Ectodermal cell (in vitro differentiated cells): ENCODE measurements around the gene LRMDA.

ENCODE experiments used
- H3K27ac ChIP-seq: 2 replicates; pipeline ENCODE4 v1.7.0; 2013; ENCODE audit warnings: mild to moderate bottlenecking, low read depth, low read length; ENCODE audit not compliant: insufficient read depth, poor library complexity, severe bottlenecking
- H3K27me3 ChIP-seq: 2 replicates; pipeline ENCODE4 v1.7.0; 2013; ENCODE audit warnings: mild to moderate bottlenecking, low read length; ENCODE audit not compliant: insufficient read depth, control insufficient read depth, poor library complexity, severe bottlenecking
- H3K36me3 ChIP-seq: one replicate; pipeline ENCODE4 v1.7.0; 2013; ENCODE audit warnings: low read length; ENCODE audit not compliant: control insufficient read depth, insufficient read depth
- H3K4me1 ChIP-seq: one replicate; pipeline ENCODE4 v1.7.0; 2013; ENCODE audit warnings: low read length; ENCODE audit not compliant: control insufficient read depth, insufficient read depth
- H3K4me3 ChIP-seq: 2 replicates; pipeline ENCODE4 v1.7.0; 2013; ENCODE audit warnings: low read depth, low read length, control low read depth; ENCODE audit not compliant: insufficient read depth
- H3K9me3 ChIP-seq: 2 replicates; pipeline ENCODE4 v1.7.0; 2013; ENCODE audit warnings: mild to moderate bottlenecking, low read length, moderate library complexity; ENCODE audit not compliant: control insufficient read depth
- WGBS, 2 experiments: methylation state at CpG; one replicate each; pipeline ENCODE4 v1.1.7; 2013; ENCODE audit warnings: missing lambda C conversion rate in 2 of 2; 5-methylcytosine and 5-hydroxymethylcytosine counted together

The LRMDA gene

GRCh38 chr10:75851580-75852345 is 420.3 kb downstream of the LRMDA start:
- Histone ChIP-seq H3K4me3 (no peak overlapping the region), H3K4me1 (no peaks in the 10 kb centered on the region), H3K9me3 (no peaks in the 10 kb centered on the region), H3K27ac (no peak overlapping the region), H3K27me3 (no peaks in the 10 kb centered on the region), H3K36me3 (no peaks in the 10 kb centered on the region)
- WGBS, 2 experiments, result 93 to 94% methylated on average over 5 of the region's 5 CpGs

GRCh38 chr10:75852851-75853484 is 421.5 kb downstream of the LRMDA start:
- no peak overlapping the region for H3K27ac ChIP-seq
- H3K4me1 ChIP-seq, result no peaks in the 10 kb centered on the region
- H3K36me3 ChIP-seq, result no peaks in the 10 kb centered on the region
- H3K27me3 ChIP-seq, result no peaks in the 10 kb centered on the region
- H3K4me3 ChIP-seq, result no peak overlapping the region
- 83 to 96% methylated on average over 3 of the region's 3 CpGs for WGBS, 2 experiments
- no peaks in the 10 kb centered on the region for H3K9me3 ChIP-seq

- 42 to 52% methylated on average over 5 of the region's 5 CpGs for WGBS, 2 experiments
Observed at GRCh38 chr10:75857269-75857846, 425.9 kb downstream of the LRMDA start.

DNA sequence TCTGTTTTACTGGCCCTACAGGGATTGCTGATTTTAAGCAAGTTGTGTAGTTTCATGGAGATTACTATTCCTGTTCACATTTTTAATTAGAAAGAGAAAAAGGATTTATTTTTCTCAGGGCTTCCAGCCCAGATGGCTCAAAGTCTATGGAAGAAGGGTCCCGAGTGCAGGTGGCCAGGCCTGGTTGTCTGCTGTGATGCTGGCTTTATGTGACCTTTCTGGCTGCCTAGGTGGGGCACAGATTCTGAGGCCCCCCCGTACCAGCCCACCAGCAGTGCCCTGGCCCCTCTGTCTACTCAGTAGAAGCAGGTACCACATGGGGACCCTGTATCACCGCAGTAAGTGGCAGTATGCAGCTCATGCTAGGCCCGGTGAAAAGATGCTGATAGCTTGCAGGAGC is 426.5 kb downstream of the LRMDA start:
- WGBS, 2 experiments, result 89% methylated on average over 4 of the region's 4 CpGs
- Histone ChIP-seq H3K27ac (no peak overlapping the region), H3K36me3 (no peaks in the 10 kb centered on the region), H3K9me3 (no peaks in the 10 kb centered on the region), H3K27me3 (no peaks in the 10 kb centered on the region), H3K4me3 (no peak overlapping the region), H3K4me1 (no peaks in the 10 kb centered on the region)

More at GRCh38 chr10:75857269-75857846, 425.9 kb downstream of the LRMDA start:
- Histone ChIP-seq H3K4me1 (no peaks in the 10 kb centered on the region), H3K27ac (no peak overlapping the region), H3K4me3 (no peak overlapping the region), H3K27me3 (no peaks in the 10 kb centered on the region), H3K36me3 (no peaks in the 10 kb centered on the region), H3K9me3 (no peaks in the 10 kb centered on the region)

- WGBS, 2 experiments, result 88 to 90% methylated on average over 1 of the region's 1 CpG
- Histone ChIP-seq H3K4me3 (no peak overlapping the region), H3K36me3 (no peaks in the 10 kb centered on the region), H3K4me1 (no peaks in the 10 kb centered on the region), H3K9me3 (no peaks in the 10 kb centered on the region), H3K27me3 (no peaks in the 10 kb centered on the region), H3K27ac (no peak overlapping the region)
Observed at GRCh38 chr10:75858339-75858738, 426.9 kb downstream of the LRMDA start.

GRCh38 chr10:75859141-75859540 is 427.7 kb downstream of the LRMDA start:
- Histone ChIP-seq H3K4me1 (no peaks in the 10 kb centered on the region), H3K4me3 (no peak overlapping the region), H3K9me3 (no peaks in the 10 kb centered on the region), H3K27me3 (no peaks in the 10 kb centered on the region), H3K27ac (no peak overlapping the region), H3K36me3 (no peaks in the 10 kb centered on the region)
- WGBS, 2 experiments, result 91 to 95% methylated on average over 1 of the region's 1 CpG

- H3K9me3 ChIP-seq, result no peaks in the 10 kb centered on the region
- H3K27ac ChIP-seq, result no peak overlapping the region
- WGBS, 2 experiments, result 80 to 81% methylated on average over 6 of the region's 6 CpGs
- no peaks in the 10 kb centered on the region for H3K36me3 ChIP-seq
- no peaks in the 10 kb centered on the region for H3K4me1 ChIP-seq
- no peak overlapping the region for H3K4me3 ChIP-seq
- H3K27me3 ChIP-seq, result no peaks in the 10 kb centered on the region
Observed at GRCh38 chr10:75860009-75860408, 428.6 kb downstream of the LRMDA start.

- no peak overlapping the region for H3K4me3 ChIP-seq
- no peaks in the 10 kb centered on the region for H3K27me3 ChIP-seq
- no peak overlapping the region for H3K27ac ChIP-seq
- no peaks in the 10 kb centered on the region for H3K9me3 ChIP-seq
- H3K4me1 ChIP-seq, result no peaks in the 10 kb centered on the region
- H3K36me3 ChIP-seq, result no peaks in the 10 kb centered on the region
Observed at GRCh38 chr10:75861582-75861981, 430.2 kb downstream of the LRMDA start.

DNA sequence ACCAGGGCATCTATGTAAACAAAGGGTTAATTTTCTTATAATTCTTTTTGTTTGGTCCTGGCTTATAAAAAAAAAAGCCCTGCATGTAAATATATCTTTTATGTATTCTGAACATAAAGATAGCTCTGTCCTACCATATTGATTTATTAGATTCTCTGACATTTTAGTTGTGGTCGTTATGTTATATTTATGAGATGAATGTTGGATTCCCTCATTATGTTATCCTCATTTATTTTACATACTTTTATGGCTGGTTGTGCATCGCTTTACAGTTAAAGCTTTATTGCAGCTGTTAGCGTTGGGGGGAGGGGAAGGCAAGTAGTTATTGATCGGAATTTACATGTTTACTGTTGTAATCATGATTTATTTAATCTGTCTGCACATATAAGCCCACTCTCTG is 431.5 kb downstream of the LRMDA start:
- no peak overlapping the region for H3K4me3 ChIP-seq
- no peaks in the 10 kb centered on the region for H3K4me1 ChIP-seq
- no peaks in the 10 kb centered on the region for H3K36me3 ChIP-seq
- H3K9me3 ChIP-seq, result no peaks in the 10 kb centered on the region
- no peak overlapping the region for H3K27ac ChIP-seq
- WGBS, 2 experiments, result 83% methylated on average over 1 of the region's 4 CpGs; no CpG with 5 or more reads in 1 of the 2 experiments
- H3K27me3 ChIP-seq, result no peaks in the 10 kb centered on the region

DNA sequence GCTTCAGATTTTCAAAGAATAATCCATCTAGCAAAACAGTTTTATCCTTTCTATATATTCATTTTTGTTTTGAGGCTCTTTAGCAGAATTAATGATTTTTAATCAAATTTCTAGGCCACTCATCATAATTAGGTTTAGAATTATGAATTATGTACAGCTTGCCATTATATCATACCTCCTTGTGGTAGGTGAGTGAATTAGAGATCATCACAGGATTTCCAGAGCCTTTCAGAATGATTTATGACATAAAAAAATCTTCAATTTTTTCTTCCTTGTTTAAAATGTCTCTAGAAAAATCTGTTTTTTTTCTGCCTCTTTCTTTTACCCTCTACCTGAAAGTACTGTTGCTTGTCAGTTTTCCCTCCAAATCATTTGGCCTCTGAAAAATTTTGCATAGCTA is 433.3 kb downstream of the LRMDA start:
- no peak overlapping the region for H3K27ac ChIP-seq
- H3K36me3 ChIP-seq, result no peaks in the 10 kb centered on the region
- H3K4me3 ChIP-seq, result no peak overlapping the region
- no peaks in the 10 kb centered on the region for H3K4me1 ChIP-seq
- H3K9me3 ChIP-seq, result no peaks in the 10 kb centered on the region
- H3K27me3 ChIP-seq, result no peaks in the 10 kb centered on the region
